ENCODE data around the gene KRT222.

Gene KRT222

GRCh38 chr17:40608061-40608581 is 56.9 kb downstream of the KRT222 start (continued):
- no peak for TF ChIP-seq CSRNP3 (CRISPR knock-in tag; IDR thresholded peaks at IDR 0.05)

DNA sequence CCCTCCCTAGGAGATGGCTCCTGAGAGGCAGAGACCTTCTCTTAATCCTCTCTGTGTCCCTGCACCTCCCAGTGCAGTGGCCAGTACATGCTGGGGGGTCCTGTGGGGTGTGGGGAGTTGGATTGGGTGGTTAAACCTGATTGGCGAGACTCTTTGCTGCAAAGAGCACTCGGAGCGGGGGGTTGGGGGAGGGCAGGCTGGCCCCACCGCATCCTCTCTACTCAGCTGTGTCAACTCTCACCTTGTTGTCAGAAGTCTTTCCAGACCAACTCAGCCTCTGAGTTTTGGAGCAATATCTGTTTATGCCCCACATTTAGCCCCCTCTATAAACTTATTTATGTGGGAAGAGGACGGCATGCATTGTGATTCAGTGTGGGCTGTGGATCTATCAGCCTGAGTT is 57.3 kb downstream of the KRT222 start:
- ATAC-seq = no peak

GRCh38 chr17:40606548-40607353 is 58.2 kb downstream of the KRT222 start:
- no peak for ATAC-seq
- no peak for TF ChIP-seq CSDC2 (CRISPR knock-in tag; IDR thresholded peaks at IDR 0.05)
- no peak for TF ChIP-seq TCF4 (CRISPR knock-in tag; IDR thresholded peaks at IDR 0.05; ENCODE audit: borderline replicate concordance)
- no peak for TF ChIP-seq TOX (CRISPR knock-in tag; IDR thresholded peaks at IDR 0.05; ENCODE audit: borderline replicate concordance)
- TF ChIP-seq, protein P1, sequence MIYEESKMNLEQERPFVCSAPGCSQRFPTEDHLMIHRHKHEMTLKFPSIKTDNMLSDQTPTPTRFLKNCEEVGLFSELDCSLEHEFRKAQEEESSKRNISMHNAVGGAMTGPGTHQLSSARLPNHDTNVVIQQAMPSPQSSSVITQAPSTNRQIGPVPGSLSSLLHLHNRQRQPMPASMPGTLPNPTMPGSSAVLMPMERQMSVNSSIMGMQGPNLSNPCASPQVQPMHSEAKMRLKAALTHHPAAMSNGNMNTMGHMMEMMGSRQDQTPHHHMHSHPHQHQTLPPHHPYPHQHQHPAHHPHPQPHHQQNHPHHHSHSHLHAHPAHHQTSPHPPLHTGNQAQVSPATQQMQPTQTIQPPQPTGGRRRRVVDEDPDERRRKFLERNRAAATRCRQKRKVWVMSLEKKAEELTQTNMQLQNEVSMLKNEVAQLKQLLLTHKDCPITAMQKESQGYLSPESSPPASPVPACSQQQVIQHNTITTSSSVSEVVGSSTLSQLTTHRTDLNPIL (CRISPR knock-in tag; IDR thresholded peaks at IDR 0.05; ENCODE audit: low read depth) = no peak
- no peak for TF ChIP-seq ZNF565 (CRISPR knock-in tag; conservative IDR thresholded peaks at IDR 0.05; ENCODE audit: low read depth)
- TF ChIP-seq ZC3H10 (CRISPR knock-in tag; IDR thresholded peaks at IDR 0.05) = no peak
- TF ChIP-seq, protein P2, sequence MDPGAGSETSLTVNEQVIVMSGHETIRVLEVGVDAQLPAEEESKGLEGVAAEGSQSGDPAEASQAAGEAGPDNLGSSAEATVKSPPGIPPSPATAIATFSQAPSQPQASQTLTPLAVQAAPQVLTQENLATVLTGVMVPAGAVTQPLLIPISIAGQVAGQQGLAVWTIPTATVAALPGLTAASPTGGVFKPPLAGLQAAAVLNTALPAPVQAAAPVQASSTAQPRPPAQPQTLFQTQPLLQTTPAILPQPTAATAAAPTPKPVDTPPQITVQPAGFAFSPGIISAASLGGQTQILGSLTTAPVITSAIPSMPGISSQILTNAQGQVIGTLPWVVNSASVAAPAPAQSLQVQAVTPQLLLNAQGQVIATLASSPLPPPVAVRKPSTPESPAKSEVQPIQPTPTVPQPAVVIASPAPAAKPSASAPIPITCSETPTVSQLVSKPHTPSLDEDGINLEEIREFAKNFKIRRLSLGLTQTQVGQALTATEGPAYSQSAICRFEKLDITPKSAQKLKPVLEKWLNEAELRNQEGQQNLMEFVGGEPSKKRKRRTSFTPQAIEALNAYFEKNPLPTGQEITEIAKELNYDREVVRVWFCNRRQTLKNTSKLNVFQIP (CRISPR knock-in tag; IDR thresholded peaks at IDR 0.05; ENCODE audit: borderline replicate concordance, low read depth) = no peak
- TF ChIP-seq ZNF8 (CRISPR knock-in tag; IDR thresholded peaks at IDR 0.05) = no peak
- TF ChIP-seq GLIS3 (CRISPR knock-in tag; IDR thresholded peaks at IDR 0.05) = no peak
- TF ChIP-seq ZNF70 (CRISPR knock-in tag; IDR thresholded peaks at IDR 0.05) = no peak
- TF ChIP-seq ZFP3 (CRISPR knock-in tag; IDR thresholded peaks at IDR 0.05) = no peak
- no peak for TF ChIP-seq OSR1 (CRISPR knock-in tag; IDR thresholded peaks at IDR 0.05)
- TF ChIP-seq ARNTL (CRISPR knock-in tag; IDR thresholded peaks at IDR 0.05; ENCODE audit: borderline replicate concordance, low read depth) = no peak

More for the DNA sequence above, 57.3 kb downstream of the KRT222 start:
- TF ChIP-seq ESRRG (CRISPR knock-in tag; IDR thresholded peaks at IDR 0.05) = no peak
- no peak for TF ChIP-seq ZNF70 (CRISPR knock-in tag; IDR thresholded peaks at IDR 0.05)
- no peak for TF ChIP-seq TSHZ2 (CRISPR knock-in tag; IDR thresholded peaks at IDR 0.05)
- no peak for TF ChIP-seq TOX (CRISPR knock-in tag; IDR thresholded peaks at IDR 0.05; ENCODE audit: borderline replicate concordance)
- no peak for TF ChIP-seq GLIS3 (CRISPR knock-in tag; IDR thresholded peaks at IDR 0.05)
- no peak for TF ChIP-seq SNAI2 (CRISPR knock-in tag; IDR thresholded peaks at IDR 0.05)
- TF ChIP-seq ZNF565 (CRISPR knock-in tag; conservative IDR thresholded peaks at IDR 0.05; ENCODE audit: low read depth) = no peak
- no peak for TF ChIP-seq RARB (CRISPR knock-in tag; IDR thresholded peaks at IDR 0.05)
- TF ChIP-seq ZC3H10 (CRISPR knock-in tag; IDR thresholded peaks at IDR 0.05) = no peak
- TF ChIP-seq, protein P2 (CRISPR knock-in tag; IDR thresholded peaks at IDR 0.05; ENCODE audit: borderline replicate concordance, low read depth) = no peak
- no peak for TF ChIP-seq PATZ1 (CRISPR knock-in tag; IDR thresholded peaks at IDR 0.05; ENCODE audit: borderline replicate concordance)
